Stimulated activated CD4-positive, alpha-beta T cell treated with anti-CD3 and anti-CD28 coated beads, Interleukin-1b, Interleukin-23, amount 100 ng/mL, for 4 hours (primary cell): ENCODE results near the gene PPP3R2.
"Not testable (repeated sequence)": the region's sequence is repeated elsewhere in the genome, so short reads cannot be mapped to it uniquely, and the experiment has no call there.

ENCODE experiments used
- DNase-seq, 2 donors: peaks; one replicate each; pipeline ENCODE4 v3.0.0-alpha.2; 2020; ENCODE audit warnings: low read depth in 2 of 2

The PPP3R2 gene

GRCh38 chr9:101594796-101595195, at the start of gene PPP3R2:
Gene PPP3R2 (minus strand): TSS chr9:101594969. CDS start chr9:101594921, 48 bp downstream.
- DNase-seq = no peak

- no peak for DNase-seq
Measured at GRCh38 chr9:101639785-101640665, 45.3 kb upstream of the PPP3R2 start.

GRCh38 chr9:101639311-101639710, 44.5 kb upstream of the PPP3R2 start:
- no peak for DNase-seq

GRCh38 chr9:101636247-101636646, 41.5 kb upstream of the PPP3R2 start:
- no peak for DNase-seq

GRCh38 chr9:101635473-101635872, 40.7 kb upstream of the PPP3R2 start:
- DNase-seq = no peak

- DNase-seq = no peak
Measured at GRCh38 chr9:101634741-101635409, 40.1 kb upstream of the PPP3R2 start.

GRCh38 chr9:101632611-101633010, 37.8 kb upstream of the PPP3R2 start:
- DNase-seq = no peak

GRCh38 chr9:101631892-101632291, 37.1 kb upstream of the PPP3R2 start:
- DNase-seq = no peak

GRCh38 chr9:101629636-101630035, 34.9 kb upstream of the PPP3R2 start:
- no peak for DNase-seq

GRCh38 chr9:101628173-101628572, 33.4 kb upstream of the PPP3R2 start:
- no peak for DNase-seq

GRCh38 chr9:101626295-101626694, 31.5 kb upstream of the PPP3R2 start:
- no peak for DNase-seq

GRCh38 chr9:101625876-101626275, 31.1 kb upstream of the PPP3R2 start:
- DNase-seq = no peak

- no peak for DNase-seq
Measured at GRCh38 chr9:101620452-101620851, 25.7 kb upstream of the PPP3R2 start.

- DNase-seq = no peak
Measured at GRCh38 chr9:101618698-101619097, 23.9 kb upstream of the PPP3R2 start.

- no peak for DNase-seq
Measured at GRCh38 chr9:101605547-101605946, 10.8 kb upstream of the PPP3R2 start.

- no peak for DNase-seq
Measured at GRCh38 chr9:101604296-101604695, 9.5 kb upstream of the PPP3R2 start.

- no peak for DNase-seq
Measured at GRCh38 chr9:101601904-101602765, 7.4 kb upstream of the PPP3R2 start.

GRCh38 chr9:101593345-101593744, 1.4 kb downstream of the PPP3R2 start:
- DNase-seq = no peak

- DNase-seq = no peak
Measured at GRCh38 chr9:101592788-101593187, 2.0 kb downstream of the PPP3R2 start.

- DNase-seq = no peak
Measured at GRCh38 chr9:101591787-101592446, 2.9 kb downstream of the PPP3R2 start.

- no peak for DNase-seq
Measured at GRCh38 chr9:101590901-101591300, 3.9 kb downstream of the PPP3R2 start.

- DNase-seq = not testable (repeated sequence)
Measured at GRCh38 chr9:101590074-101590473, 4.7 kb downstream of the PPP3R2 start.
